Right atrium auricular region (tissue), 2 donors: Measurements from ENCODE around the gene LRRC18. TPM values are rescaled to one million over a fixed set of nuclear protein-coding genes. Genes with fewer than 3 reads are reported as not detected.

Experiments used
- DNase-seq: peaks from one replicate; pipeline ENCODE4 v3.0.0-alpha.2; 2019; ENCODE audit warnings: low spot score
- H3K27ac ChIP-seq, 2 donors: fragments of 200-600 bp; sonication (generic); 1 replicate in 1 of 2; 2 replicates in 1 of 2; pipeline ENCODE4 v1.5.1; 2016 to 2019
- H3K27me3 ChIP-seq, 2 donors: fragments of 200-600 bp; sonication (generic); one replicate each; pipeline versions ENCODE4 v1.5.1 to v1.6.0; 2017 to 2019
- H3K36me3 ChIP-seq: fragments of 200-600 bp; sonication (generic); one replicate; pipeline ENCODE4 v1.5.1; 2016
- H3K4me1 ChIP-seq, 2 donors: fragments of 200-600 bp; sonication (generic); one replicate each; pipeline versions ENCODE4 v1.5.1 to v1.6.0; 2017 to 2019
- H3K4me3 ChIP-seq, 2 donors: fragments of 200-600 bp; sonication (generic); 1 replicate in 1 of 2; 2 replicates in 1 of 2; pipeline ENCODE4 v1.5.1; 2017 to 2019; ENCODE audit warnings: mild to moderate bottlenecking in 1 of 2, moderate library complexity in 1 of 2
- H3K9me3 ChIP-seq, 2 donors: fragments of 200-600 bp; sonication (generic); one replicate each; pipeline ENCODE4 v1.5.1; 2019
- total RNA-seq, 2 donors: library from RNA; depleted of rRNA; stranded (reverse); fragments of >200 nt; gene quantifications; one replicate each; pipeline ENCODE4 v1.1.0, GENCODE V29; 2016
- TF ChIP-seq, protein P1 (sequence below), 2 donors: fragments of 200-600 bp; sonication (generic); IDR thresholded peaks; one replicate each; pipeline ENCODE4 v1.5.1; 2019; ENCODE audit warnings: antibody characterized with exemption in 2 of 2

LRRC18 gene
- total RNA-seq, 2 donors from 2014 or later: not detected

DNA sequence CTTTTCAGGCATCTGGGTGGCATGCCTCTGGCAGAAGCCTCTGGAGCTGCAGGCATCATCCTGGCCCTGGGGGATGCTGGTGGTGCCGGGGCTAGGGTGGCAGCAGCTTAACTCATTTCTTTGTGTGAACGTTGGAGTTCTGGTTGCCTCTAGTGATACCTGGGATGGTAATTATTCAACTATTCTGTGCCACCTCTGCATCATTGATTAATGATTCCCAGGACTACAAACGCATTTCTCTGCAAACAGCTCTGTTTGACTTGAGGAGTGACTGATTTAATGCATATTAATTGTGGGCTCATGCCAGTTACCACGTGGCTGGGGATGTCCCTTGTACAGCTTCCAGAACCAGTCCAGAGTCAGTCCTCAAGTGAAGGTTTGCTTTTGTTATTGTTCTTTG is 55.9 kb downstream of the LRRC18 start:
- no peaks in the 10 kb centered on the region for H3K9me3 ChIP-seq
- TF ChIP-seq, protein P1, sequence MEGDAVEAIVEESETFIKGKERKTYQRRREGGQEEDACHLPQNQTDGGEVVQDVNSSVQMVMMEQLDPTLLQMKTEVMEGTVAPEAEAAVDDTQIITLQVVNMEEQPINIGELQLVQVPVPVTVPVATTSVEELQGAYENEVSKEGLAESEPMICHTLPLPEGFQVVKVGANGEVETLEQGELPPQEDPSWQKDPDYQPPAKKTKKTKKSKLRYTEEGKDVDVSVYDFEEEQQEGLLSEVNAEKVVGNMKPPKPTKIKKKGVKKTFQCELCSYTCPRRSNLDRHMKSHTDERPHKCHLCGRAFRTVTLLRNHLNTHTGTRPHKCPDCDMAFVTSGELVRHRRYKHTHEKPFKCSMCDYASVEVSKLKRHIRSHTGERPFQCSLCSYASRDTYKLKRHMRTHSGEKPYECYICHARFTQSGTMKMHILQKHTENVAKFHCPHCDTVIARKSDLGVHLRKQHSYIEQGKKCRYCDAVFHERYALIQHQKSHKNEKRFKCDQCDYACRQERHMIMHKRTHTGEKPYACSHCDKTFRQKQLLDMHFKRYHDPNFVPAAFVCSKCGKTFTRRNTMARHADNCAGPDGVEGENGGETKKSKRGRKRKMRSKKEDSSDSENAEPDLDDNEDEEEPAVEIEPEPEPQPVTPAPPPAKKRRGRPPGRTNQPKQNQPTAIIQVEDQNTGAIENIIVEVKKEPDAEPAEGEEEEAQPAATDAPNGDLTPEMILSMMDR (IDR thresholded peaks at IDR 0.05): no peak
- H3K27me3 ChIP-seq: no peaks in the 10 kb centered on the region
- H3K4me1 ChIP-seq: no peaks in the 10 kb centered on the region
- no peak for DNase-seq
- no peak overlapping the region for H3K4me3 ChIP-seq
- H3K27ac ChIP-seq: no peak overlapping the region
- no peaks in the 10 kb centered on the region for H3K36me3 ChIP-seq

DNA sequence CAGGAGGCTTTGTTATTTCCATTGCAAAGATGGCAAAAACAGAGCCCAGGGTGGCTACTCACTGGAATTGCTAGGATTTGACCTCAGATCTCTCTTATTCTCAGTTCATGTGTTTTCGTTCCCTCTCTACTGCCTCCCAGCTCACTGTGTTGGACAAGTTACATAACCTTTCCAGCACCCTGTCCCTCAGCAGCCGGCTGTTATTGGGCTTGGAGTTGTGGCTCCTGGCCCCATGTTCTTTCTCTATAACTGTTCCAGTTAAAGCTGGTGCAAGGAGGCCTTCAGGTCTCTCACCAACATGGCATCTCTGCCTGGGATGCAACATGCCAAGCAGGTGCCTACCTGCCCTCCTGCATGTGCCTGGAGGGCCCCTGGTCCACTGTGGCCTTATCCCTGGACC is 56.8 kb downstream of the LRRC18 start:
- Histone ChIP-seq H3K27me3 (no peaks in the 10 kb centered on the region), H3K9me3 (no peaks in the 10 kb centered on the region), H3K36me3 (no peaks in the 10 kb centered on the region), H3K4me3 (no peak overlapping the region), H3K4me1 (no peaks in the 10 kb centered on the region), H3K27ac (no peak overlapping the region)
- TF ChIP-seq, protein P1 (IDR thresholded peaks at IDR 0.05): no peak
- peak; percentile 40 for DNase-seq

DNA sequence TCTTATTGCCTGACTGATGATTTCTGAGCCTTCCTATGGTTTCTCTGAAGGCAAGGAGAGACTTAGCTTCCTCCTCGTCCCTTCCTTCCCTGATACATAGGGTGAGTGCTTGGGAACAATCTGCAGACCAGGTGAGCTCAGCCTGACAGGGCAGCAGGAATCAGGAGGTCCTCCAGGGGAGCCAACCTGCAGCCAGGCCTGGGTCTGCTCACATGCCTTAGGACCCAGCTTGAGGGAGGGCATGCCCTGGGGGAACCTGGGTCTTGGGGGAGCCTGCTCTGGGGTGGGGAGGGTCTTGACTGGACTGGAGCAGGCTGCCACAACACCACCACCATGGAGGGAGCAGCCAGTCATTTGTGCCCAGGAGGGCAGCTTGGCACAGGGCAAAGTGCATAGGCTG is 57.7 kb downstream of the LRRC18 start:
- H3K4me1 ChIP-seq: no peaks in the 10 kb centered on the region
- no peak overlapping the region for H3K27ac ChIP-seq
- H3K27me3 ChIP-seq: no peaks in the 10 kb centered on the region
- TF ChIP-seq, protein P1 (IDR thresholded peaks at IDR 0.05): no peak
- H3K36me3 ChIP-seq: no peaks in the 10 kb centered on the region
- no peak overlapping the region for H3K4me3 ChIP-seq
- no peaks in the 10 kb centered on the region for H3K9me3 ChIP-seq
- peak; percentile 47 for DNase-seq

DNA sequence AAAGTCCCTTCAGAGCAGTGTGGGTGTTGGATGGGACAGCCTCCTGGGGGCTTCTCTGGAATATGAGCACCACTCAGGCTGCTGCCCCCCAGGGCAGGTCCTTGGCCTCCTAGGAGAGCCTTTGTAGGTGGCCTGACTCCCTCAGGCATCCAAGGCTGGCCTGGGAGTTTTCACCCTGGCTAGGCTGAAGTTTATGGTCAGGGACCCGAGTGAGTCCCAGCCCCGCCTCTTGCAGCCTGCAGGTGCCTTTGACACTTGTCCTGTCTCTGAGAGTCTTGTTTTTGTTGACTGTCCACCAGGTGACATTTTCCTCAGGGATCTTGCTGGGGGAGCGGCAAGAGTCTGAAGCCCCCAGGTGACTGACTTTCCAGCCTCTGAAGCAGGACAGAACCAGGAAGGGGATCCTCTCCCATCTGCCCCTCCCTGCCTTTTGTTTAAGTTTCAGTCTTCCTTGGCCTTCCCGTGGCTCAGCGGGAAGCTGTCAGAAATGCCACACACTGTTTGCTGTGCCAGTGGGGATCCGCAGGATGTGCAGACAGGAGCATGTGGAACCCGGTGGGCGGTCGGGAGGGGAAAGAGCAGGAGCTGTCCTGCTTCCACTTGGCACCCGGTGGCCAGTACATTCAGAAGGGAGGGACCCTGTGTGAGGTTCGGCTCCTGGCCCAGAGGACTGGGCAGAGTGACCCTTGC is 59.5 kb downstream of the LRRC18 start:
- no peaks in the 10 kb centered on the region for H3K27me3 ChIP-seq
- no peaks in the 10 kb centered on the region for H3K4me1 ChIP-seq
- H3K36me3 ChIP-seq: no peaks in the 10 kb centered on the region
- no peak overlapping the region for H3K27ac ChIP-seq
- no peaks in the 10 kb centered on the region for H3K9me3 ChIP-seq
- DNase-seq: peak; percentile 32
- TF ChIP-seq, protein P1 (IDR thresholded peaks at IDR 0.05): no peak
- H3K4me3 ChIP-seq: no peak overlapping the region

DNA sequence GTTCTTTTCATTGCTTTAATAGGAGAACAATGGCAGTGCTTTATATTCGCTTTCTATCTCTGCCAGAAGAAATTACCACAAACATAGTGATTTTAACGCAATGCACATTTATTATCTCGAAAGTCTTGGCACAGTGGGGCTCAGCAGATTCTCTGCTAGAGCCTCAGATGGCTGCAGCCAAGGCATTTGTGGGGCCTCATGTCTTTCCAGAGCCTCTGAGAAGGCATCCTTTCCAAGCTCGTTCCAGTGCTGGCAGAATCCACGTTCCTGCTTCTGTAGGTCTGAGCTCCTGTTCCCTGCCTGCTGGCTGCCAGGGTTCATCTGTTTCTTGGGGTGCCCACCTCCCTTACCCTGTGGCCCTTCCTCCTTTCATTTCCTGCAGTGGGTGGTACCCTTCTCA is 60.2 kb downstream of the LRRC18 start:
- H3K27ac ChIP-seq: no peak overlapping the region
- no peaks in the 10 kb centered on the region for H3K4me1 ChIP-seq
- TF ChIP-seq, protein P1 (IDR thresholded peaks at IDR 0.05): no peak
- no peaks in the 10 kb centered on the region for H3K9me3 ChIP-seq
- no peak for DNase-seq
- H3K27me3 ChIP-seq: no peaks in the 10 kb centered on the region
- no peaks in the 10 kb centered on the region for H3K36me3 ChIP-seq
- no peak overlapping the region for H3K4me3 ChIP-seq

DNA sequence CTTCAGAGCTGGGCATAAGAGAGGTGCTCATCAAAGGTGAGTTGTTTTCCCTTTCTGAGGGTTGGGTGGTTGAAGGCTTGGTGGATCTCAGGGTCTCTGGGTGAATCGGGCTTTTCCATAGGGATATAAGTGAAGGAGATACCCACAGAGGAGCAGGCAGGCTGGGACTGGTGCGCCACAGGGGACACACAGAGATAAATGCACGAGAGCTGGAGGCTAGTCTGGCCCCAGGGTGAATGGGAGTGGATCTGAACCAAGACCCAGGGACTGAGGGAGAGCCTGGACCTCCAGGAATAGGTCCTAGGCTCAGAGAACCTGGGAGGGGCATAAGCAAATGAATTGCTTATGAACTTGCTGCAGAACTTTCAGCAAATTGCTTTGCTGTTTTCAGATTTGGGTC is 61.5 kb downstream of the LRRC18 start:
- Histone ChIP-seq H3K36me3 (no peaks in the 10 kb centered on the region), H3K27me3 (no peaks in the 10 kb centered on the region), H3K27ac (no peak overlapping the region), H3K4me3 (no peak overlapping the region), H3K9me3 (no peaks in the 10 kb centered on the region), H3K4me1 (no peaks in the 10 kb centered on the region)
- TF ChIP-seq, protein P1 (IDR thresholded peaks at IDR 0.05): no peak
- DNase-seq: no peak
